Measurements from ENCODE around the gene ERI3. TPM values are rescaled to one million over a fixed set of nuclear protein-coding genes. Genes with fewer than 3 reads are reported as not detected.

Gene ERI3
- total and polyA plus RNA-seq, 2 of the 4 experiments (the other 2 are of a cell fraction) = 56.6 to 70.9 TPM

DNA sequence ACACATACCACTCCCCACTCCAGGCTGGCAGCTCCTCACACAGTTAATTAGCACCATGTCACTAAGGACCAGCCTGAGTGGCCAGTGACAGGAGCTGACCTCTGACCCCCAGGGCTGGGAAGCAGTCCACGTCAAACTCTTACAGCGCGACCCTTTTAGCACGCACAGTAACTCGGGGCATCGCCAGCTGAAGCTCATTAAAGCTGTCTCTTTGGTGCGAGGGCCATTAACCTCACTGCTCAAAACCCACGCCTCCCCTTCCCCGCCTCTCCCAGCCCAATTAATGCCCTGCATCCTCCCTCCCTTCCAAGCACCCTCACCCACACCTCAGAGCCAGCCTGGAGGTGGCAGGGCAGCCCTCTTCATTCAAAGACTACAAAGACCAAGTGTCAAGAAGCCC is 110.1 kb downstream of the ERI3 start:
- H2BK15ac ChIP-seq (ENCODE audit: low read depth, low read length) = no peak overlapping the region
- H4K91ac ChIP-seq (ENCODE audit: insufficient read depth, low read depth, low read length) = no peak overlapping the region
- H3K56ac ChIP-seq (ENCODE audit: extremely low read depth, insufficient read depth, low read length) = no peak overlapping the region
- H4K5ac ChIP-seq (ENCODE audit: low read depth, low read length) = no peak overlapping the region
- H2AFZ ChIP-seq (replicated peaks; ENCODE audit: low read length, poor library complexity) = no peak overlapping the region
- peaks cover 3% of the 10 kb centered on the region; the same call in 1 of the 2 replicates for H4K20me1 ChIP-seq (ENCODE audit: insufficient read depth, low read length)
- 73% methylated on average over 9 of the region's 9 CpGs; no CpG with 5 or more reads in 1 of the 2 experiments for WGBS, 2 experiments (ENCODE audit: extremely low coverage in 2 of 2, insufficient read length in 1 of 2)
- no peaks in the 10 kb centered on the region for H3K27me3 ChIP-seq (ENCODE audit: control insufficient read depth, insufficient read depth, low read length)
- CTCF ChIA-PET = no interaction called here
- H4K8ac ChIP-seq (ENCODE audit: low read depth in 2 of 2, low read length in 2 of 2) = no peak overlapping the region
- no peak overlapping the region for H3K4me2 ChIP-seq (ENCODE audit: low read depth, low read length)
- peaks cover 8% of the 10 kb centered on the region for H3K36me3 ChIP-seq (ENCODE audit: control insufficient read depth, insufficient read depth, low read length)
- peak overlapping the region; percentile 57 for H2AK9ac ChIP-seq (replicated peaks; ENCODE audit: low read depth, low read length, poor library complexity)
- dilution Hi-C loops (cut with HindIII; ENCODE audit: low sequenced_read_pairs, unreplicated experiment) = no loop called here
- H3K9ac ChIP-seq (ENCODE audit: low read depth, low read length) = no peak overlapping the region
- H3K18ac ChIP-seq (ENCODE audit: low read depth, low read length) = no peak overlapping the region
- no peak overlapping the region for H3K4ac ChIP-seq (ENCODE audit: low read depth, low read length)
- peaks cover 3% of the 10 kb centered on the region; the same call in 1 of the 2 replicates for H3K4me1 ChIP-seq (ENCODE audit: control insufficient read depth, insufficient read depth, low read length)
- peaks cover 0 to 3% of the 10 kb centered on the region in 2 experiments; a peak in 1 of 4 replicates for H3K79me1 ChIP-seq (ENCODE audit: low read depth in 1 of 2, low read length in 2 of 2)
- no peak overlapping the region for H2AK5ac ChIP-seq (ENCODE audit: low read depth, low read length)
- H3K9me1 ChIP-seq (ENCODE audit: insufficient read depth, low read length) = peaks cover 10% of the 10 kb centered on the region
- H3K27ac ChIP-seq (ENCODE audit: insufficient read depth, low read length) = no peak overlapping the region
- H3K4me3 ChIP-seq (ENCODE audit: insufficient read depth, low read depth, low read length) = no peak overlapping the region
- BruUV-seq (replicated peaks) = no TSS peak
- intact Hi-C loops (cut with micrococcal nuclease) = no loop called here
- in situ Hi-C loops (cut with MboI; ENCODE audit: low sequenced_read_pairs) = no loop called here
- H2BK120ac ChIP-seq (ENCODE audit: low read depth, low read length) = no peak overlapping the region
- POLR2A ChIA-PET (ENCODE audit: unreplicated experiment) = no interaction called here
- no peak overlapping the region for H2BK20ac ChIP-seq (ENCODE audit: low read depth, low read length)
- no peak overlapping the region for H3K23ac ChIP-seq (ENCODE audit: low read depth, low read length)
- ATAC-seq (ENCODE audit: low read depth) = no peak
- no peak overlapping the region for H2BK5ac ChIP-seq (ENCODE audit: low read depth, low read length, poor library complexity, severe bottlenecking)
- TF ChIP-seq RFX5 (IDR thresholded peaks at IDR 0.05; ENCODE audit: low read depth, low read length) = no peak
- no peak for TF ChIP-seq FOS (IDR thresholded peaks at IDR 0.05; ENCODE audit: low read depth, low read length)
- no peak for TF ChIP-seq POLR2A (IDR thresholded peaks at IDR 0.05; ENCODE audit: low read depth, low read length)
- TF ChIP-seq, protein P1, sequence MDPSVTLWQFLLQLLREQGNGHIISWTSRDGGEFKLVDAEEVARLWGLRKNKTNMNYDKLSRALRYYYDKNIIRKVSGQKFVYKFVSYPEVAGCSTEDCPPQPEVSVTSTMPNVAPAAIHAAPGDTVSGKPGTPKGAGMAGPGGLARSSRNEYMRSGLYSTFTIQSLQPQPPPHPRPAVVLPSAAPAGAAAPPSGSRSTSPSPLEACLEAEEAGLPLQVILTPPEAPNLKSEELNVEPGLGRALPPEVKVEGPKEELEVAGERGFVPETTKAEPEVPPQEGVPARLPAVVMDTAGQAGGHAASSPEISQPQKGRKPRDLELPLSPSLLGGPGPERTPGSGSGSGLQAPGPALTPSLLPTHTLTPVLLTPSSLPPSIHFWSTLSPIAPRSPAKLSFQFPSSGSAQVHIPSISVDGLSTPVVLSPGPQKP (IDR thresholded peaks at IDR 0.05; ENCODE audit: borderline replicate concordance, low read depth, low read length) = no peak
- TF ChIP-seq NFE2L2 (IDR thresholded peaks at IDR 0.05; ENCODE audit: low read depth, low read length) = no peak
- TF ChIP-seq, protein P2, sequence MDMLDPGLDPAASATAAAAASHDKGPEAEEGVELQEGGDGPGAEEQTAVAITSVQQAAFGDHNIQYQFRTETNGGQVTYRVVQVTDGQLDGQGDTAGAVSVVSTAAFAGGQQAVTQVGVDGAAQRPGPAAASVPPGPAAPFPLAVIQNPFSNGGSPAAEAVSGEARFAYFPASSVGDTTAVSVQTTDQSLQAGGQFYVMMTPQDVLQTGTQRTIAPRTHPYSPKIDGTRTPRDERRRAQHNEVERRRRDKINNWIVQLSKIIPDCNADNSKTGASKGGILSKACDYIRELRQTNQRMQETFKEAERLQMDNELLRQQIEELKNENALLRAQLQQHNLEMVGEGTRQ (IDR thresholded peaks at IDR 0.05; ENCODE audit: low read depth, low read length) = no peak
- H3K9me3 ChIP-seq (ENCODE audit: control insufficient read depth, insufficient read depth, low read length) = no peaks in the 10 kb centered on the region
- DNase-seq = no peak
- H3K14ac ChIP-seq (replicated peaks; ENCODE audit: low read depth, low read length) = no peak overlapping the region

Data from IMR-90 (cell line).